Renal pelvis (tissue), 4 donors: ENCODE results near the gene TMUB1. TPM values are rescaled to one million over a fixed set of nuclear protein-coding genes. Genes with fewer than 3 reads are reported as not detected.
A peak's percentile ranks its signal among the peaks of the same experiment; 100 is the strongest.
"Not testable (repeated sequence)": the region's sequence is repeated elsewhere in the genome, so short reads cannot be mapped to it uniquely, and the experiment has no call there.

Experiments
- DNase-seq: peaks from one replicate; pipeline ENCODE4 v3.0.0-alpha.2; 2013
- polyA plus RNA-seq, 3 donors: library from polyadenylated mRNA; unstranded; fragments of 120-200 nt; gene quantifications; one replicate each; pipeline ENCODE4 v1.2.1, GENCODE V29; 2013; ENCODE audit not compliant: insufficient read length in 3 of 3

TMUB1 gene
- polyA plus RNA-seq, 3 donors: 31.3 to 45.2 (median 39.3) TPM

DNA sequence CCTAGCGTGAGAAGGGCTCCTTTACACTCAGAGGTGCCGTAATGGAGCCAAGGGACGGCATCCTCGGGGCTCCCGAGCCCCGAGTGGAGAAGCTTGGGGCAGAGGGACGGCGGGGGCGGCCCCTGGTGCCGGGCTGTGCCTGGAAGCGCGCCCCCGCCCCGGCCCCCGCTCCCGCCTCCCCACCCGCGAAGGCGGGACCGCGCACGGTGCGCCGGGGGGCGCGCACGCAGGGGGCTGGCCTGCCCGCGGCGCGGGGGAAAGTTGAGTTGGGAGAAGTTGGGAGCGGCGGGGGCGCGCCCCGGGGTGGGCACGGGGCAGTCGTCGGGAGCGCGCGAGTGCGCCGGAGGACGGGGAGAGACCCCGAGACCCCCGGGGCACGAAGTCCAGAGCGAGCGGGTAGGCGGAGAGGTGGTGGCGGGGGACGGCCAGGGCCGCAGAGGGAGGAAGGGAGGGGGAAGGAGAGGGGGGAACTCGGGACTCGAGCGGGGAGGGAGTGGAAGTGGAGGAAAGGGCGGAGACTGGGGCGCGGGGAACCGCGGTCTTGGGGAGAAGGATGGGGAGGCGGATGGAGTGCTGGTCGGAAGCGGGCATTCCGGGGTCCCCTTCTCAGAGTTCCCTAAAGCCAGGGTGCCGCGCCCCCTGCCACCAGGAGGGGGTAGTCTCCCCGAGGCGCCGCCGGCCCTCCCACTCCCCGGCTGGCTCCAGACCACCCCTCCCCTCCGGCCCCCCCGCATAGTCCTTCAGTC is 23.8 kb downstream of the TMUB1 start, which contains the start of gene SLC4A2:
SLC4A2 (plus strand) TSS at position 223 of the 746 bp plus-strand sequence. CDS start 2,399 bp downstream, outside the sequence.
- peak; percentile 76 for DNase-seq

DNA sequence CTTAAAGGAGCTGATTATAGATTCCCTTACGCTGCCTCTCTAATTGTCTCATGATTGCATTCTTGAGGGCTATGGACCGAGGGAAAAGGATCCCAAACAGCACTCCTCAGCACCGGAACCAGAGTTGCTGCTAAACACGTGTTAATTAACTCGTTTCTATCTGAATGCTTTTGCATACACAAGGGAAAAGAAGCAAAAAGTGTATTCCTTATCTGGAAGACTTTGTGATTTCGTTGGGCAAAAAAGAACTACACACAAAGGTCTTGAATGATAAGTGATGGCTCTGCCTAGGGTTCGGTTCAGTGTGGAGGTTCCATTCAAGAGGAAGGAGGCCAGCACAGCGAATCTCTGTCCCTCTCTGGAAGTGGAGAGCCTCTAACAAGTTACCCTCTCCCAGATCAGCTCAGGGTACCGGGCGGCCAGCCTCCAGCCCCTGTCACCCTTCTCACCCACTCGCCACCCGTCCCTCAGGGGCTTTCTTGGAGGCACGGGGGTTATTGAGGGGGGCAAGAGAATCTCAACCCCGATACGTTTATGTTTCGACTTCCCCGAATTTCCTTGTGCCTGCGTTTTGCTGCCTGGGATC is 24.4 kb downstream of the TMUB1 start:
- DNase-seq: no peak

- DNase-seq: peak; percentile 99
These were observed 25.1 kb downstream of the TMUB1 start for GRCh38 chr7:151057989-151058780.

GRCh38 chr7:151057506-151057988 is 25.7 kb downstream of the TMUB1 start, which contains the start of gene CDK5:
Gene CDK5, minus strand, starts transcription at chr7:151057897. Its CDS starts 49 bp downstream, at chr7:151057848.
- no peak for DNase-seq

DNA sequence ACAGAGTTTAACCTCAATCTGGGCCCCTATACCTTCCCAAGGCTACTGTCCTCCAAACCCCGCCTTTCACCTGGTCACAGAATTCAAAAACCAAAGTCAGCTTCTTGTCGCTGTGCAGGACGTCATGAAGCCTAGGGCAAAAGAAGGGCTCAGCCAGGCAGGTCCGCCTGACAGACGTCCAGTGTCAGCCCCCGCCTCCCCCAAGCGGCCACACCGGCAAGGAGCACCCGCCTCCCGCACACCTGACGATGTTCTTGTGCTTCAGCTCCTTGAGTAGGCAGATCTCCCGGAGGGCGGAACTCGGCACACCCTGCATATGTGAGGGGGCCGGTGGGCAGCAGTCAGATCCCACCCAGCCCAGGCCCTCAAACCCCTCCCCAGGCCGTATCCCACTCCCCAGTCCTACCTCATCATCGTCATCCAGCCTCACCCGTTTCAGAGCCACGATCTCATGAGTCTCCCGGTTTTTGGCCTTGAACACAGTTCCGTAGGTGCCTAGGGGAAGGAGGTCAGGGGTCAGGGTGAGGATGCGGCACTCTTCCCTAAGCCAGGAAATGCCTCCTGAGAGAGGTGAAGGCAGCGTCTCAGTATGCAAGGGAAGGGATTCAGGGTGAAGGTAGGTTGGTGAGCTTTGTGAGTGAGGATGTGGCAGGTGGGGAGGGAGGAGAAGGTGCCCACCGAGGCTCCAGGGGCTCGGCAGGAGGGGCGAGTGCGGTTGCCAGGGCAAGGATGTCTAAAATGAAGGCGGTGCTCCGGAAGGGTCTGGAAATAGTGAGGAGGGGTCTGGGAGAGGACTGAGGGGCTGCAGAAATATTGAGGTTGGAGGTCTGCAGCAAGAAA is 26.4 kb downstream of the TMUB1 start:
- no peak for DNase-seq

GRCh38 chr7:151056283-151056665 is 27.0 kb downstream of the TMUB1 start:
- no peak for DNase-seq

DNA sequence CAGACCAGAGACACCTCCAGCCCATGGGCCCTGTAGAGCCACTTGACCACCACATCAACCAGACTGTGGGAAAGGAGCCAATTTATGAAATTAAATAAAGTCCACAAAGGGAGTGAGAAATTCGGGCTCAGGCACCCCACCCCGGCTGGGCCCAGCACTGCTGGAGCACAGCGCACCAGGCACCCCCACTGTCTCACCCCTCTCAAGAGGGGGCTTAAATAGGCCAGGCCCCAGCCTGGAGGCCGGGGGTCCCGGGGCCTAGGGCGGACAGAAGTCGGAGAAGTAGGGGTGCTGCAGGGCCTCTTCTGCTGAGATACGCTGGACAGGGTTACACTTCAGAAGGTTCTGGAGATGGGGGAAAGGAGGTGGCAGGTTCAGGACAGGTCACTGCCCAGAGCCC is 29.5 kb downstream of the TMUB1 start:
- no peak for DNase-seq

DNA sequence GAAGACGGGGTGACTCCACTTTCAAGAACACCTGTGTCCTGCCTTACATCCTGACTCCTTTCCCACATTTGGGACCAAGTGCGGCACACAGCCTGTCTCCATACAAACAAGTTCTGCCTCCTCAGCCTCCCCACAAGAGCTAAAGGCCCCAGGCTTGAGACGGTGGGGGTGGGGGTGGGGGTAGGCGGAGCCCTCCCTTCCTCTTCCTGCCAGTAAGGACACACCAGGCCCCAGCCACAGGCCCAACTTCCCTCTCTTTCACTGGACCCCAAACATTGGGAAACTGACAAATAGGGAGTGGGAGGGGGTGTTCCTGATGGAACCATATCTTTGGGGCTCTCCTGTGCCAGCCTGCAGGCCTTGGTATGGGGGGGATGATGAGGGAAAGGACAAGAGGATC is 30.2 kb downstream of the TMUB1 start:
- no peak for DNase-seq

GRCh38 chr7:151051108-151051507 is 32.2 kb downstream of the TMUB1 start:
- DNase-seq: peak; percentile 78

GRCh38 chr7:151048911-151049463 is 34.3 kb downstream of the TMUB1 start:
- no peak for DNase-seq

DNA sequence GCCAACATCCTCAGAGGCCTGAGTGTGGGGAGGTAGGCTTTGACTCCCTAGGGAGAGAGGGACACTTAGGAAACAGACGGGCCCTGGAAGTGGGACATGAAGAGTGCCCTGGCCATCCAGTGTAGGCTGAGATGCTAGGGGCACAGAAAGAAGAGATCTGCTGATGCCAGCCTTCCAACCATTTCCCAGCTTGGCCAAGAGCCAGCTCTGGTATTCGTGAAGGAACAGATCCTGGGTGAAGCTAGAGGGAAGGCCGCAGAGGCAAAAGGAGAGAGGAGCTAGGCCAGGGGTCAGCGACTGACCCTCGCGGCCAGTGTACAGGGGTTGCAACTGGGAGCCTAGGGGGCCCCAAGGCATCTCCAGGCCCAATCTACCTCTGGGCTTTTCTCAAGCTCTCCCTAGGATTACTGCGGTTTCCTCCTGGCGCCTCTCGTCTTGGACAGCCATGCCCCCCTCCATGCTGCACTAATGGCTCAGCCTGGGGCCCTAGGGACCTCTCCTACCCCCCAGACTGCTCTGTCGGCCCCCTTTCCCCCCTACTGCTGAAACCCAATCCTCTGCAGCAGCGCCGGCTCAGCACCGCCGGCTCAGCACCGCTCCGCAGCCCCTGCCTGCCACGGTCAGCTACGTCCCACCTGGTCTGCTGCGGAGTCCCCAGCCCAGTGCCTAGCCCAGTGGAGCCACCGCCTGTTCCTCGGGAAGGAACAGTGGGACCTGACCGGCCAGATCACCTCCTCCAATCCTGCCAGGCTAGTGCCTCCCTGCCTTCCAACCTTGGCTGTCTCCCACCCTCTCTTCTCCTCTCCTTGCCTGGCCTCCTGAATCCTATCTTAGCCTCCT is 35.1 kb downstream of the TMUB1 start, which contains the start of gene ASIC3:
ASIC3 (plus strand) TSS at position 556 of the 840 bp plus-strand sequence. CDS start 355 bp downstream, outside the sequence.
- no peak for DNase-seq

GRCh38 chr7:151046603-151047573 is 36.4 kb downstream of the TMUB1 start:
- no peak for DNase-seq

DNA sequence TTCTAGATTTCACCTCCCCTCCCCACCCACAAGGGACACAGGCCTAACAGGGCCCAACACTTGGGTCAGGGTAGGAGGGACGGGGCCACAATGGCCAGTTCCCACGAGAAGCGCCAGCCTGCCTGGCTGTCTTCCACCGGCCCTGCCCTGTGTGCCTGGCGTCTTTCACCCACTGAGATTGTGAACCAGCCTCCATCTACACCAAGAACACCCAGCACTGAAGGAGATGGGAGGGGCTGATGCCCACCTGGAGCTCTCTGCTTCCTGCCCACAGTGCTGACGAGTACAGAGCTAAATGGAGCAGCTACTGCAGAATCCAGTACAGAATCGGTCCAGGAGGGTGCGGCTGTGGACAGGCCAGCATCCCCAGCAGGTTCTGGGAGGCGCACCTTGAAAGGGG is 37.3 kb downstream of the TMUB1 start:
- no peak for DNase-seq

GRCh38 chr7:151045262-151045661 is 38.0 kb downstream of the TMUB1 start:
- DNase-seq: no peak

DNA sequence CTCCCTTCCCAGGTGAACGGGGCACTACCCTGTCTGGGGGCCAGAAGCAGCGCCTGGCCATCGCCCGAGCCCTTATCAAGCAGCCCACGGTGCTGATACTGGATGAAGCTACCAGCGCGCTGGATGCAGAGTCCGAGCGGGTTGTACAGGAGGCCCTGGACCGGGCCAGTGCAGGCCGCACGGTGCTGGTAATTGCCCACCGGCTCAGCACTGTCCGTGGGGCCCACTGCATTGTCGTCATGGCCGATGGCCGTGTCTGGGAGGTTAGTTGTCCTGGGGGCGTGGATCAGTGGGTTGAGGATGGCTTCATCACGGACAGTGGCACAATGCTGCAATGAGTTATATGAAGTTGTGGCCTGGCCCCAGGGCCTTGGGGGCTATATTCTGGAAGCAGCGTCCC is 39.3 kb downstream of the TMUB1 start:
- no peak for DNase-seq

DNA sequence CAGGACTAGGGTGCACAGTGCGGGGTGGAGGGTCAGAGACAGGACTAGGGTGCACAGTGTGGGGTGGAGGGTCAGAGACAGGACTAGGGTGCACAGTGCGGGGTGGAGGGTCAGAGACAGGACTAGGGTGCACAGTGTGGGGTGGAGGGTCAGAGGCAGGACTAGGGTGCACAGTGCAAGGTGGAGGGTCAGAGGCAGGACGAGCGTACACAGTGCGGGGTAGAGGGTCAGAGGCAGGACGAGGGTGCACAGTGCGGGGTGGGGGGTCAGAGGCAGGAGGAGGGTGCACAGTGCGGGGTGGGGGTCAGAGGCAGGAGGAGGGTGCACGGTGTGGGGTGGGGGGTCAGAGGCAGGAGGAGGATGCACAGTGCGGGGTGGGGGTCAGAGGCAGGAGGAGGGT is 39.8 kb downstream of the TMUB1 start:
- not testable (repeated sequence) for DNase-seq

DNA sequence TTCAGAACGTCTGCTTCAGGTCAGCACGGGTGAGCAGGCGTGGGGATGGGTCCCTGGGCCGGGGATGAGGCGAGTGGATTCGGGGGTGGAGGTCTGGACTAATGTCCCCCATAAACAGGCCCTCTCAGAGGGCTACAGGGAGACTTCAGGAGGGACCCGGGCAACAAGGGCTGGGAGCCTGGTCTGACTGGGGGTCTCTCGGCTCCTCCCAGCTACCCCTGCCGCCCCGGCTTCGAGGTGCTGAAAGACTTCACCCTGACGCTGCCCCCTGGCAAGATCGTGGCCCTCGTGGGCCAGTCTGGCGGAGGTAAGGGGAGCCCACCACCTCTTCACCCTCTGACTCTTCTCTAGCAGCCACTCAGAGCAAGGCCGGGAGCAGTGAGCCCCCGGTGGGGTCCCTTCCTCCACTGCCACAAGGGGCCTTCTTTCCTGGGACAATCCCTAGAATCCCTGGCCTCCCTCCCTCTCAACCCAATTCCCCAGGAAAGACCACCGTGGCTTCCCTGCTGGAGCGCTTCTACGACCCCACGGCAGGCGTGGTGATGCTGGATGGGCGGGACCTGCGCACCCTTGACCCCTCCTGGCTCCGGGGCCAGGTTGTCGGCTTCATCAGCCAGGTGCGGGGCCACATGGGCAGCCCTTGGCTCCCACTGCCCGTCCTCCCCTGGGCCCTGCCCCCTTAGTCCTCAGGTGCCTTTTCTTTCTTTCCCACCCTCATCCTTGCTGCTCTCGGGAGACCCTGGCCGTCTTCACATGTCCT is 42.5 kb downstream of the TMUB1 start:
- no peak for DNase-seq
